GM18861 (cell line): ENCODE results near the gene LHPP.

ENCODE experiments used
- ATAC-seq: cut with Tn5 transposase; IDR thresholded peaks from one replicate; pipeline ENCODE4 v1.9.1; 2021; ENCODE audit not compliant: unreplicated experiment

LHPP gene

DNA sequence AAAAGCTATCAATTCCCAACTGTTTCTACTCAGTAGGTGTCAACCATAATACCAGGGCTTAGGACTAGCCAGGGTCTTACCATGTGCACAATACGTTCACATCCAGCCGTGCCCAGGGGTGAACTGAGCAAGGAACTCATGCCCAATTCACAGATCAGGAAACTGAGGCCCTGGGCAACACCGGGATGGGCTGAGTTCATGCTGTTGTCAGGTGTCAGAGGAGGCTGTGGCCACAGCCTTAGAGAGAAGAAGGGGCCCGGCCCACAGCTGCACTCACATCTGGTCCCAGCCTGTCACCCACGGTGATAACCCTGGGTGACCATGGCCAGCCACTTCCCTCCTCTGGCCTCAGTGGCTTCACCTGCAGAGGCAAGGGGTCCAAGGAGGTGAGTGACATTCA lies 190.6 kb downstream of the LHPP start:
- ATAC-seq = no peak

DNA sequence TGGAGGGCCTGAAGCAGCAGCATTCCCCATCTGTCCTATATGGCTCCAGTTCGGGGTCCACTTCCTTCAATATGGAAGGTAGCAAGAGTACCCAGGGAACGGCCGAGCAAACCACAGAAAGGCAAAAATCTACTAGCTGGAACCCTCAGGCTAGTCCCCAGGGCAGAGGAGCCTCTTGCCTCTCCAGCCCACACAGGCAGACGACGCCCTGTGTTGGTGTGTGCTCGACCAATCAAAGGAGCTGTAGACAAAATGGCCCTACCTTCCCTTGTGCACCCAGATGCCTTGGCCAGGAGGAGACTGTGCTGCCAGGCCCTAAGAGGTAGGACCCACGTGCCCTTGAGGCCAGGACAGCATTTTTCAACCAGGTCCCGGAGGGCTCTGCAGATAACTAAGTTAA lies 191.1 kb downstream of the LHPP start:
- no peak for ATAC-seq

GRCh38 chr10:124653311-124653710 lies 191.7 kb downstream of the LHPP start:
- ATAC-seq = no peak

GRCh38 chr10:124653811-124654651 lies 192.4 kb downstream of the LHPP start:
- ATAC-seq = no peak

DNA sequence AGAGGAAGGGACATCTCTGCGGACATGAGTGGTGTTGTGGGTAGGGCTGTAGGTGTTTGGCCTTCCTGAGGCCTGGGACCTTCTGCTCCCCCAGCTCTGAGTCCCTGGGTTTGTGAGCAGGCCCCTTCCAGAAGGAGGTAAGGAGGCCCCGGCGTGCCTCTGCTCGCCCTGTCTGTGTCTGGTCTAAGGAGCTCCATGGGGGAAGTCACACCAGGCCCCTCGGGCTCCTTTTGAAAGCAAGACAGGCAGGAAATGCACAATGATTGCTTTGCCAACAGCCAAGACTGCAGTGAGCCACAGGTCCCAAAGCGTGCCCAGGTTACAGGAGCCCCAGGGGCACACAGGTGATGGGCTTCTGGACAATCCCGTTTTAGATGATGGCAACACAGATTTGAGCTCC lies 193.1 kb downstream of the LHPP start:
- no peak for ATAC-seq

DNA sequence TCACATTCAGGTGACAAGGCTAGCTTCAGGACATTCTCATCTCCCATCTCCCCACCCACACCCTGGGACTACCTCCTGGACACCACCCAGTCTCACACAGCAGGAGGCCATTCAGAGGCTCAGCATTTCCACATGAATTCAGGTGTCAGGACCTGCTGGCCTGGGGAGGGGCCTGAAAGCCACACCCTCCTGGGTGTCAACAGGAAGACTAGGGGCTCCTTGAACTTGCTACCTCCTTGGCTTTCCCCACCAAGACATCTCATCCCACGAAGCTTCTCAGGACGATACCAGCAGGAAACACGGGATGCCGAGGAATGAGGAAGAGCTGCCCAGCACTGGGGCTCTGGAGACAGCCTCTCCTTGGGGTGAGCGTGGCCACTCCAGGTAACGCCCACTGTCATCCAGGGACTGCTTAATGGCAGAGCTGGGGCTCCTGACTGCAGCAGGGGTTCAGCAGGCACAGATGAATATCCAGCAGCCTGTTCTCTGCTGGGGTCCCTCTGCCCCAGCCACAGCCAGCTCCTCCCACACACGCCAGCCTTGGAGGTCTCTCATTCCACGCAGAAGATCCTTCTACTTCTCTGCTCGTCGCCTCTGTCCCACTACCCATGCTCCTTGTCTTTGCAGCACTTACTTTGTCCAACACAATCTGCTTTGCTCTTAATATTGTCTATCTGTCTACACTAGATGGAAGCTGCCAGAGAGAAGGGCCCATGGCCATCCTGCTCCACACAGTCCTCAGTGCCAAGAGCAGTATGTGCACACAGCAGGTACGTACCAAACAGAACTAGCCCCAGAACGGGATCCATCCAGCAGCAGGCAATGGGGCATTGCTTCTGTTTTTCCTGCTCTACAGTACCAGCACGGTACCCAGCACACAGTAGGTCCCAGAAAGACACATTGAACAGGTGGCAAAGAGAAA lies 193.8 kb downstream of the LHPP start:
- no peak for ATAC-seq

DNA sequence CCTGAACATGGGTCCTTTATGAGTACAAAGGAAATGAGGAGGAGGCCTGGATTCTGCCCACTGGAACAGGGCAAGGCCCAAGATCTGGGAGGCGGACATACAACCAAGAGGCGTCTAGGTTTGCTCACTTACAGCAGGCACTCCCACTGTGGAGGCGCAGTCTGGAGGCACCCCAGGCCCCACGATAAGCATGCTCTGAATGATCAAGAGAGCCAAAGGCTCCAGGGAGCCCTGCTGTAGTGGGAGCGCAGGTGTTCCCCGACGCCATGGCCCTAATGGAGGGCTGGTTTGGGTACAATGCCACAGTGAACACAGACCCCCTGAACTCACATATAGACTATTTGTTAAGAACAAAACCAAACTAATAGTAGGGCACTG lies 194.5 kb downstream of the LHPP start:
- no peak for ATAC-seq

DNA sequence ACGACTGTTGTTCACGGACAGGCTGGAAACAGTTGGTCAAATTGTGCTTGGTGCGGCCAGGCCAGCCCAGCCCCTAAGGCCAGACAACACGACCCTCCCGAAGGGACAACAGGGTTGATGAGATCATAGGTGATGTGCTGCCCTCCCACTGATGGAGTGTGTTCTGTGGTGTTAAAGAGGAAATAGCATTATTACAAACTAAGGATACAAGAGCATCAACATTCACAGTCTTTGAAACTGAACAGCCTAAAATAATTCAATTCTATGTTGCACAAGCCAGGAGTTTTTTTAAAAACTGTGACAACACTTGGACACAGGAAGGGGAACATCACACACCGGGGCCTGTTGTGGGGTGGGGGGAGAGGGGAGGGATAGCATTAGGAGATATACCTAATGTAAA lies 194.9 kb downstream of the LHPP start:
- ATAC-seq = no peak

- ATAC-seq = no peak
Measured at GRCh38 chr10:124657806-124658205, 196.2 kb downstream of the LHPP start.

- no peak for ATAC-seq
Measured at GRCh38 chr10:124658591-124659242, 197.1 kb downstream of the LHPP start.

GRCh38 chr10:124659380-124659779 lies 197.8 kb downstream of the LHPP start:
- ATAC-seq = no peak

- ATAC-seq = no peak
Measured at GRCh38 chr10:124660404-124661125, 198.9 kb downstream of the LHPP start.

DNA sequence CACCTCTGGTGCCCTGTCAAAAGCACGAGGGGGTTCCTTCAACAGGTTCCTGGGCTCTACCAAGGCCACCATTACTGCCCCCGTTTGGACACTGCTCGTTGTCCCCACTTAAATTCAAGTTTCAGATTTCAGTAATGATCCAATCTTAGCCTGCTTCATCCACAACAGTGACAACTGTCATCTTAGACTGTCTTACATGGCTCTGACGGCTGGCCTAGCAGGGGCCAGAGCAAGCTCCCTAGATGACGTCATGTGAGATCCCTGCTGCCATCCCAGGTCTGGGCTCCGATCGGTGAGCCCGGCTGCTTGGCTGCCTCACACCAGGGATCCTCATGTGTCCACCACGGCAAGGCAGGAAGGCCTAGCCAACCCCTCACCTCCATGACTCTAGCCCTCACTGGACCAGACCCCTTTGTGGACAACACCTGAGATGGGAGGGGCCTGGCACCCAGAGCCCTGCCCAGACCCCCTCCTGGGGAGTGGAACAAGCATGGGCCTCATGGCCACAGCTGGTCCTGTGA lies 200.1 kb downstream of the LHPP start:
- no peak for ATAC-seq

DNA sequence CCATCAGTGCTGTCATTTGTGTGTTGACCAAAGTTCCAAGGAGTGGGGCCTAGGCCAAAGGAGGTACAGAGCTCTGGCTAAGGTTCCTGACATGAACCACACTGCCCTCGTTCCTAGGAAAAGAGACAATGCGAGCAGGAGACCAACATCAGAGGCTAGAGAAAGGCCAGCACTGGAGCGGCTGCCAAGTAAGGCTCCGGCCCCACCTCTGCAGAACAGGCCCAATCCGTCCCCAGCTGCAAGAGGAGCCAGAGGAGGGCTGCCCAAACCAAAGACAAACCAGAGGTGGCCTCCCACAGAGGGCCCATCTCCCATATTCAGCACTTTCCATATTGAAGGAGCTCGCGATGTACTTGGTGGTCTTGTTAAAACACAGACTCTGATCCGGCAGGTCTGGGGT lies 201.6 kb downstream of the LHPP start:
- no peak for ATAC-seq
